Right cardiac atrium (tissue), 5 donors: ENCODE measurements around the gene KLK6. TPM values are rescaled to one million over a fixed set of nuclear protein-coding genes. Genes with fewer than 3 reads are reported as not detected.
"Not testable (repeated sequence)": the region's sequence is repeated elsewhere in the genome, so short reads cannot be mapped to it uniquely, and the experiment has no call there.

Source experiments
- ATAC-seq, 2 donors: fragments of 200-7000 bp; cut with Tn5 transposase; one replicate each; pipeline versions ENCODE4 v1.8.0 to v1.9.1; 2020; ENCODE audit warnings: moderate library complexity in 2 of 2, mild to moderate bottlenecking in 1 of 2
- DNase-seq, 3 donors: peaks; one replicate each; pipeline ENCODE4 v3.0.0-alpha.2; 2020
- H3K27ac ChIP-seq: one replicate; pipeline ENCODE4 v1.5.1; 2013; ENCODE audit warnings: mild to moderate bottlenecking, low read length, control low read depth, moderate library complexity
- H3K27me3 ChIP-seq: one replicate; pipeline ENCODE4 v1.6.1; 2013; ENCODE audit not compliant: control insufficient read depth, insufficient read depth
- H3K4me1 ChIP-seq: one replicate; pipeline ENCODE4 v1.6.1; 2013; ENCODE audit warnings: low read length; ENCODE audit not compliant: control insufficient read depth, insufficient read depth
- H3K4me3 ChIP-seq: one replicate; pipeline ENCODE4 v1.5.1; 2013; ENCODE audit warnings: low read length, control low read depth
- H3K9me3 ChIP-seq: one replicate; pipeline ENCODE4 v1.6.1; 2013; ENCODE audit warnings: low read length; ENCODE audit not compliant: control insufficient read depth
- WGBS: extraction: QIAGEN DNeasy Blood & Tissue Kit; methylation state at CpG from one replicate; pipeline ENCODE4 v1.1.7; 2013; 5-methylcytosine and 5-hydroxymethylcytosine counted together
- intact Hi-C, 4 donors: fragments of 100-400 bp; cut with DNase I; formaldehyde crosslinking; loops; one replicate each; pipeline versions ENCODE4 v1.11.0 to v1.14.0; 2022 to 2023
- polyA plus RNA-seq: library from polyadenylated mRNA; stranded (reverse); fragments of 200-250 nt; gene quantifications from one replicate; pipeline ENCODE4 v1.2.3, GENCODE V29; 2013
- total RNA-seq, 4 donors: library from RNA; stranded (reverse); fragmentation: NEBNext Ultra II Directional; extraction: Animal tissue kit (Norgen Biotek cat#: 25700); gene quantifications; one replicate each; pipeline ENCODE4 v1.2.1, GENCODE V29; 2021
- donor health status: healthy with polysubstance abuse.
- donor health status: DM: no; HTN: yes; CAD: no.
- donor health status: DM: no; HTN: no; CAD: no.
- donor health status: DM: no; HTN: yes; CAD: no; lungs with severe emphysema.
- donor health status: DM: yes; HTN: yes; CAD: no.

KLK6 gene
- total and polyA plus RNA-seq, 5 donors = not detected

DNA sequence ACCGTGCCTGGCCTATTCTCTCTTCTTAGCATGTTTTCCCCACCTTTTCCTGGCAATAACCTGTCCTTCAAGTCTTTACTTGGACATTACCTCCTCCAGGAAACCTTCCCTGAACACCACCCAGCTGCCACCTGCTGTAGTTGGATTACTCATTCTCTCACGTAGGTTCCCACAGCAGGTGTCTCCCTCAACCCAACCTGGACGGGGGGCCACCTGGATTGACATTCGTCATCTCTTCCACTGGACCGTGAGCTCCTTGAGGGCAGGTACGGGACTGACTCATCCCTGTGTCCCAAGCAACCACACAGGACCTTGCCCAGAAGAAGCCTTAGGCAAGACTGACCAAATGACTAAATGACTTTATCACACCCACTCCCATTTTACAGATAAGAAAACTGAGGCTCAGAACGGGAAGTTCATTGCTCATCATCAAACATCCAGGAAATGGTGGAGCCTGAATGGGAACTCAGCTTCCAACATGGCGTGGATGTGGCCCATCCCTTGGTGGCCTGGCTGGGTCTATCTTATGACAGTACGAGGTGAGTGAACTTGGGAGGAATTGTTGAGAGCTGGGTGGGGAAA is 3.5 kb upstream of the KLK6 start:
- Histone ChIP-seq H3K27ac (no peak overlapping the region), H3K4me1 (no peaks in the 10 kb centered on the region), H3K9me3 (no peaks in the 10 kb centered on the region), H3K27me3 (no peaks in the 10 kb centered on the region), H3K4me3 (no peak overlapping the region)
- ATAC-seq (no peak), DNase-seq (no peak)
- intact Hi-C loops = no loop called here
- 82% methylated on average over 9 of the region's 9 CpGs for WGBS

DNA sequence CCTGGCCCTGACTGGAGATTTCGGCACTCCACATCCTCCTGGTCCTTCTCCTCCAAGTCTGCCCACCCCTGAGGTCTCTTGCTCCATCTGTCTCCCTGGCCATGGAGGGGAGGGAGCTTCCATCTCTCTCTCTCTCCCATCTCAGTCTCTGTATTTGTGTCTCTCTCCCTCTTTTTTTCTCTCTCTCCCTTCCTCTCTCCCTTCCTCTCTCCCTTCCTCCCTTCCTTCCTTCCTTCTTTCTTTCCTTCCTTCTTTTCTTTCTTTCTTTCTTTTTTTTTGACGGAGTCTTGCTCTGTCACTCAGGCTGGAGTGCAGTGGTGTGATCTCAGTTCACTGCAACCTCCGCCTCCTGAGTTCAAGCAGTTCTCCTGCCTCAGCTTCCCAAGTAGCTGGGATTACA is 419 bp upstream of the KLK6 start:
- not testable (repeated sequence) for H3K27me3 ChIP-seq, DNase-seq

DNA sequence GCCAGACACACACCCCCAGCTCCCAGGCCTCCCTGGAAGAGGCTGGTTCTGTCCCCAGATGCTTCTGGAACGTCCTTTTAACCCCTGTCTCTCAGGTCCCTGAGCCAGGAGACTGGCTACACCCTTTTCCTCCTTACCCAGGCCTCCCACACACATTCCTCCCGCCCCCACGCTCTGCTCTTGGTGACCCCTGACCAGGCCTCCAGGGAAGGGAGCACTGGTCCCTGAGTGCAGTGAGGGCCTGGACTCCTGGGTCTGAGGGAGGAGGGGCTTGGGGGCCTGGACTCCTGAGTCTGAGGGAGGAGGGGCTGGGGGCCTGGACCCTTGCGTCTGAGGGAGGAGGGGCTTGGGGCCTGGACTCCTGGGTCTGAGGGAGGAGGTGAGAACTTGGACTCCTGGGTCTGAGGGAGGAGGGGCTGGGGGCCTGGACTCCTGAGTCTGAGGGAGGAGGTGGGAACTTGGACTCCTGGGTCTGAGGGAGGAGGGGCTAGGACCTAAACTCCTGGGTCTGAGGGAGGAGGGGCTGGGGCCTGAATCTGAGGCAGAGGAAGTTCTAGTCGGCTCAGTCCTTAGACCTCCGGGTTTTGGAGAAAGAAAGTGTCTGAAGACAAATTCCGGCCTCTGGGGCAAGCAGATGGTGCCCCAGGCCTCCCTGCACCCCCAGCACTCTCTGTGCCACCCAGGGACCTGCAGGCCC is 527 bp downstream of the KLK6 start:
- intact Hi-C loops = no loop called here
- Histone ChIP-seq H3K27me3 (peaks cover 1% of the 10 kb centered on the region), H3K4me3 (no peak overlapping the region), H3K9me3 (no peaks in the 10 kb centered on the region), H3K4me1 (no peaks in the 10 kb centered on the region), H3K27ac (no peak overlapping the region)
- DNase-seq (no peak), ATAC-seq (no peak)
- WGBS = 34% methylated on average over 7 of the region's 7 CpGs

More for the DNA sequence above, 419 bp upstream of the KLK6 start:
- WGBS = 73% methylated on average over 3 of the region's 3 CpGs
- H3K4me1 ChIP-seq, ATAC-seq, intact Hi-C loops, H3K27ac ChIP-seq, H3K4me3 ChIP-seq, H3K9me3 ChIP-seq: not testable (repeated sequence)

DNA sequence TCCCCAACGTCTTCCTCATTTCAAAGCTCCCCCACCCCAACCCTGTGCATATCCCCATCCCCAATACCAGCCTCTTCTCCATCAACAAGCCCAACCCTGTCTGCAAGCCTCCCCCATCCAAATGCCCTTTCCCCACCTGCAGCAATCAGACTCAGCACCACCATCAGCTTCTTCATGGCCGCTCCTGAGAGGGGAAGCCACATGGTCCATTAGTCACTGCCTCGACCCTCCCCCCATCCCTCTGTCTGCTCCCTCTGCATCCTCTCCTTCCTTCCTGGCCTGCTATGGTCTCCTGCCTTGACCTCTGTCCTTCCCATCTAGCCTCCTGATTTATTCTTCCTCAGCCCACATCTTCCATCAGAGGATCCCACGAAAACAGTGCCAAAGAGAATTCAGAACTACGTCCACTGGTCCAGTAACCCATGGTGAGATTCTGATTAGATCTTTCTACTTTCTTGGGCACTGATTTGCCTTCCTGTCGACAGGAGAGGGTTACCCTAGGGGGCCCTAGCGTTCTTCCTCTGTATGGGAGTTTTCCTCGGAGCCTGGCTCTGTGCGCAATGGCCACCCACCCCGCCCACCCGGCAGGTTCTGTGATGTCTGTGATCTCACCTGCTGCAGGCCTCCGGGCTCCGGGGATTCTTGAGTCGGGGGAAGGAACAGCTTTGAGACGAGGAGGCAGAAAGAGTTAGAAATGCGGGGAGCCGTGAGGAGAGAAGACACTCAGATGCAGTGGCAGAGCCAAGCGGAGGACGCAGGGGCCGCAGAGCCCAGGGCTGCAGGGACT is 1.3 kb downstream of the KLK6 start:
- Histone ChIP-seq H3K9me3 (no peaks in the 10 kb centered on the region), H3K27me3 (peaks cover 3% of the 10 kb centered on the region), H3K27ac (no peak overlapping the region), H3K4me1 (no peaks in the 10 kb centered on the region), H3K4me3 (no peak overlapping the region)
- intact Hi-C loops = no loop called here
- WGBS = 33% methylated on average over 20 of the region's 20 CpGs
- no peak for DNase-seq
- ATAC-seq = no peak

DNA sequence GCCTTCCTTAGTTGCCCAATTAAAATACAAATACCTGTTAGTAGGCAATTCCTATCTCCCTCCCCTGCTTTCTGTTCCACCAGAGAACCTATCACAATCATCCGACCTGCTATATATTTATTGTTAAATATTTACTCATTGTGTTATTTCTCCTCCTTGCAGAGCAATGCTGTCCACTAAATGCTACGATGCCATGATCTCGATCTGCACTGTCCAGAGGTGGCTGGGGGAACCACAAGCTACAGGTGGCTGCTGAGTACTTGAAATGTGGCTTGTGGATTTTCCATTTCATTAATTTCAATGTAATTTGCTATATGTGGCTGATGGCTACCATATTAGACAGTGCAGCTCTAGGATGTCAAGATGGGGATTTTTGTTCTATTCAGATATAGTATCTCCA is 5.1 kb downstream of the KLK6 start:
- Histone ChIP-seq H3K27me3 (peaks cover 3% of the 10 kb centered on the region), H3K4me3 (no peak overlapping the region), H3K27ac (no peak overlapping the region), H3K9me3 (no peaks in the 10 kb centered on the region), H3K4me1 (no peaks in the 10 kb centered on the region)
- WGBS = 81% methylated on average over 3 of the region's 3 CpGs
- no peak for DNase-seq
- ATAC-seq = no peak
- intact Hi-C loops = no loop called here

DNA sequence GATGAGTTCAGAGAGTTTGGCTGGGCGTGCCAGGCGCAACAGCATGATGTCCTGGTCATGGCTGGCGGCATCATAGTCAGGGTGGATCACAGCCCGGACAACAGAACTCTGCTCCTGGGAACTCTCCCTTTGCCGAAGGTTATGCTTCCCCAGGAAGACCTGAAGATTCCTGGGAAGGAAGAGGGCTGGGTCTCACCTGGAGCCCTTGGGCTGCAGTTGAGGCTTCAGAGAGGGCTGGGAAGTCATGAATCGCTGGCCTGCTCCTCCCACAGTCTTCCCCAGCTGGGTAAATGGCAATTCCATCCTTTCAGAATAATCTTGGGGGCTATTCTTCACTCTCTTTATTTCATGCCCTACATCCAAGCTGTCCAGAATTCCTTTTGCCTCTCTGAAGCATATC is 6.0 kb downstream of the KLK6 start:
- peaks cover 3% of the 10 kb centered on the region for H3K27me3 ChIP-seq
- 84% methylated on average over 6 of the region's 6 CpGs for WGBS

DNA sequence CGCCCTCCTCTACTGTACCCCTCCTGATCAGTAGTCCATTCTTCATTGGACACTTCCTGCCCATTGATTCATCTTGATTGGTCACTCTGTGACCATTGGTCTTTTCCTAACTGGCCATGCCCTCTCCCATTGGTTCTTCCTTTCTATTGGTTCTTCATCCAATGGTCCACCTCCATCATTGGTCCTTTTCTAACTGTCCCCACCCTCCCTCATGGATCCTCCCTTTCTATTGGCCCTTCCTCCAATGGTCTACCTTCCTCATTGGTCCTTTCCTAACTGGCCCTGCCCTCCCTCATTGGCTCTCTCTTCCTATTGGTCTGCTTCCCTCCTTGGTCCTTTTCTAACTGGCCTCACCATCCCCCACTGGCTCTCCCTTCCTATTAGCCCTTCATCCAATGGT is 7.1 kb downstream of the KLK6 start:
- Histone ChIP-seq H3K9me3 (no peaks in the 10 kb centered on the region), H3K4me3 (no peak overlapping the region), H3K27me3 (peaks cover 3% of the 10 kb centered on the region), H3K27ac (no peak overlapping the region), H3K4me1 (no peaks in the 10 kb centered on the region)
- 80% methylated on average over 1 of the region's 1 CpG for WGBS
- DNase-seq = no peak
- ATAC-seq = no peak
- intact Hi-C loops = no loop called here

More for the DNA sequence above, 6.0 kb downstream of the KLK6 start:
- H3K27ac ChIP-seq = no peak overlapping the region
- H3K4me1 ChIP-seq = no peaks in the 10 kb centered on the region
- no peaks in the 10 kb centered on the region for H3K9me3 ChIP-seq
- ATAC-seq = no peak
- H3K4me3 ChIP-seq = no peak overlapping the region
- no peak for DNase-seq
- intact Hi-C loops = no loop called here

DNA sequence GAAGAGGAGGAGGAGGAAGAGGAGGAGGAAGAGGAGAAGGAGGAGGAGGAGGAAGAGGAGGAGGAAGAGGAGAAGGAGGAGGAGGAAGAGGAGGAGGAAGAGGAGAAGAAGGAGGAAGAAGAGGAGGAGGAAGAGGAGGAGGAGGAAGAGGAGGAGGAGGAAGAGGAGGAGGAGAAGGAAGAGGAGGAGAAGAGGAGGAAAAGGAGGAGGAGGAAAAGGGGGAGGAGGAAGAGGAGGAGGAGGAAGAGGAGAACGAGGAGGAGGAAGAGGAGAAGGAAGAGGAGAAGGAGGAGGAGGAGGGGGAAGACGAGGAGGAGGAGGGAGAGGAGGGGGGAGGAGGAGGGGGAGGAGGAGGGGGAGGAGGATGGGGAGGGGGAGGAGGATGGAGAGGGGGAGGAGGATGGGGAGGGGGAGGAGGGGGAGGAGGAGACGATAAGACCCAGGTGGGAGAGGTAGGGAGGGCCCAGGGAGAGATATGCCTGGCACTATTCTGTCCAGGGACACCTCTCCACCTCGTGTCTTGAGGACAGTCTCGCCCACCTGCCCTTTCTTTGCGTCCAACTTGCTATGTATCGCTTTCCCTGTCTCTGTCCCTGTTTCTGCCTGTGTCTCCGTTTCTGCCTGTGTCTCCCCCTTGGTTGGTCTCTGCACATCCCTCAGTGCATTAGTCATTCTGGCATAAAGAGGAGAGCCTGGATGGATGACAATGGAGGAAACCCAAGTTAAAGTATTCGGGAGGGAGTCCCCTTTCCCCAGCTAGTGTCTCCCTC is 9.5 kb downstream of the KLK6 start:
- intact Hi-C loops = no loop called here
- DNase-seq (no peak), ATAC-seq (no peak)
- WGBS = 53% methylated on average over 7 of the region's 9 CpGs
- Histone ChIP-seq H3K4me3 (no peak overlapping the region), H3K4me1 (no peaks in the 10 kb centered on the region), H3K9me3 (no peaks in the 10 kb centered on the region), H3K27me3 (peaks cover 3% of the 10 kb centered on the region), H3K27ac (no peak overlapping the region)

DNA sequence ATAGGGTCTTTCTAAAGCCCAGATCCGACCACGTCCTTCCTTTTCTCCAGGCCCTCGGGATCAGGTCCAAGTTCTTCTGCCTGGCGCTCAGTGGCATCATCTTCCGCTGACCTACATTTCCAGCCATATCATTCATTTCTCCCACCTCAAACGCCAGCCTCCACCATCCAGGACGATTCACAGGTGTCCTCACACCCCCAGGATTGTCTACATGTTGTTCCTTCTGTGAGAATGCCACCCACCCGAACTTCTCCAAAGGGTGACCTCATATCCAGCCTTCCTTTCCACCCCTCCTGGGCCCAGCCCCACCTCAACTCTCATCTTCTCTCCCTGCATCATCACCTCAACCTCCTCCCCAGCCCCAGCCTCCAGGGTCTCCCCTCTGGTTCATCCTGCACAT is 11.8 kb downstream of the KLK6 start:
- no peak for ATAC-seq
- no peak for DNase-seq
- Histone ChIP-seq H3K27me3 (no peaks in the 10 kb centered on the region), H3K4me3 (no peak overlapping the region), H3K4me1 (no peaks in the 10 kb centered on the region), H3K27ac (no peak overlapping the region), H3K9me3 (no peaks in the 10 kb centered on the region)
- intact Hi-C loops = no loop called here
- WGBS = 73% methylated on average over 8 of the region's 8 CpGs

DNA sequence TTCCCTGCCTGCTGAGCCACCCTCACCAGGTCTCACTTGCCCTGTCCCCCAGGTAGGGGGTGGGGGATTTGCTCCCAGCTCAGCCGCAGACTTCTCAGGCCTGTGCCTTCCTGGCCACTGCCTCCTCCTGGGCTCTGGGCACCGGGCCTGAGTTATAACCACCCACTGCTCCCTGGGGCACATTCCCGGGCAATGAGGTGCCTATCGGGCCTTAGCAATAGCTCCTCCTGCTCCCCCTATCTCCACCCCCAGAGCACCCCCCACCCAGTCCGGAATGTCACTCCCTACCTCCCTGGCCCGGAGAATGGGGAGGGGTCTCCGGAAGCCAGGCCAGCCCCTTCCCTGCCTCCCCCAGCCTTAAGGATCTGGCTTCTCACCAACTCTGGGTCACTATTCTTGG is 16.5 kb downstream of the KLK6 start, which contains the start of gene KLK5:
Gene KLK5 (minus strand): TSS at position 129 of the 400 bp plus-strand sequence. CDS start 381 bp downstream, outside the sequence.
- Histone ChIP-seq H3K27me3 (no peaks in the 10 kb centered on the region), H3K4me1 (no peaks in the 10 kb centered on the region), H3K9me3 (no peaks in the 10 kb centered on the region), H3K27ac (no peak within 1 kb of the TSS), H3K4me3 (no peak within 1 kb of the TSS)
- intact Hi-C loops = no loop called here
- ATAC-seq = no peak
- DNase-seq = no peak
- 8% methylated on average over 7 of the region's 7 CpGs for WGBS

DNA sequence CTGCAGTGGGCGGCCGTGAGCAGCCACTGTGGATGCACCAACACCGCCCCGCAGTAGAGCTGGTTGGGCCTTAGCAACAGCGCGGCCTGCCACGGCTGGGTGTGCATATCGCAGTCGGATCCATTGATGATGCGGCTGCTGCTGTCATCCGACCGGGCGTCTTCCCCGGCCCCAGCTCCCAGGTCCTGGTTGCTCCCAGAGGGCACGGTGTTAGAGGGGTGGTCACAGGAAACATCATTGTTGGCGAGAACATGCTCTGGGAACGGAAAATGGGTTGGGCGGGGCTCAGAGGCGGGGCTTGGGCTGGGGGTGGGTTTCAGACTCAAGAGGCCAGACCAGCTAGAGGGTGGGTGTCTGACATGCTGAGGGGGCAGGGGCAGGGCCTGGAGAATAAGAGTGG is 19.5 kb downstream of the KLK6 start:
- Histone ChIP-seq H3K9me3 (no peaks in the 10 kb centered on the region), H3K4me1 (no peaks in the 10 kb centered on the region), H3K27ac (no peak overlapping the region), H3K4me3 (no peak overlapping the region), H3K27me3 (no peaks in the 10 kb centered on the region)
- DNase-seq (no peak), ATAC-seq (no peak)
- 49% methylated on average over 19 of the region's 19 CpGs for WGBS
- intact Hi-C loops = no loop called here
